AG04449 (cell line): ENCODE results near the gene NLGN2.

Experiments
- CTCF ChIA-PET: fragments of 350-600 bp; formaldehyde crosslinking; extraction: SDS; loops from one replicate; lab custom pipeline; 2021; ENCODE audit warnings: antibody characterized with exemption; lab: Yijun Ruan, JAX
- POLR2A ChIA-PET: fragments of 400-600, 350-600 bp; formaldehyde crosslinking; extraction: SDS; loops from one replicate; lab custom pipeline; 2020; ENCODE audit warnings: antibody characterized with exemption, inconsistent platforms; lab: Yijun Ruan, JAX
- DNase-seq: peaks from one replicate; pipeline ENCODE4 v3.0.0-alpha.2; 2010; ENCODE audit warnings: low read depth, low spot score
- H3K4me3 ChIP-seq: 2 replicates; pipeline ENCODE4 v1.5.1; 2011; ENCODE audit warnings: low read depth, mild to moderate bottlenecking, control low read depth, low read length
- CTCF ChIP-seq: IDR thresholded peaks from one replicate; pipeline ENCODE4 v1.5.1; 2011; ENCODE audit warnings: mild to moderate bottlenecking, moderate library complexity, low read length, control low read depth, inconsistent platforms; ENCODE audit not compliant: insufficient read depth; ENCODE audit errors: missing control alignments

Gene NLGN2

DNA sequence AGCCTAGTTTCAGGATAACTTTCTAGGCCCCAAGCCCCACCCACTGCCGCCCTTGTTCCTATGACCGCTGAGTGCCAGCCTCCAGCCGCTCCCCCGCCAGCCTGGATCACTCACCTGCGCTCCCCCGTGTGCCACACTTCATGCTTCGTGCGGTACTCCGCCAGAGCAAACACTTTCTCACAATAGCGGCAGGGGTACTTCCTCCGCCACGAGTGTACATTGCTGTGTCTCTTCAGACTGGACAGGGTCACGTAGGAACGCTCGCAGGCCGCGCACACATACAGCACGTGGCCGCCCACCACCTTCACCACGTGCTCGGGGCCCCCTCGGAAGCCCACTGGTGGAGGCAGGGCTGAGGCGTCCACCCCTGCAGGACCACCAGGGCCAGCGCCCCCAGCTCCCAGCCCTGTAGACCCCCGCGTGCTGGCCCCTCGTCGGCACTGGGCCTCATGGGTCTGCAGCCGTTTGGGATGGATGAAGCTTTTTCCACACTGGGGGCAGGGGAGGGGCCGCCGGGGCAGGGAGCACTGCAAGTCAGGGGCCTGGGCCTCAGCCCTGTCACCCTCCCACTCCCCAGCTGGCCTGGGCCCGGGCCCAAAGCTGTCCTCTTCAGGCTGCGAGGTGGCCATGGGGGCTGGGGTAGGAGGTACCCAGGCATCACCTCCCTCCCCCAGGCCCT, 58.1 kb downstream of the NLGN2 start:
- no peak for TF ChIP-seq CTCF
- DNase-seq, result no peak
- H3K4me3 ChIP-seq, result no peak overlapping the region
- ChIA-PET CTCF (interaction anchor here (2.8 kb wide), 1 partner anchor 95 kb away, joined by 8 read pairs; the partner anchor contains the start of gene SENP3), POLR2A (interaction anchor here (1.1 to 1.4 kb wide), 2 partner anchors 10 to 11 kb away, joined by 4 to 8 read pairs; no protein-coding TSS in a partner anchor)

- no peak for TF ChIP-seq CTCF
- no peak for DNase-seq
- ChIA-PET POLR2A (interaction anchor here (1.1 to 1.4 kb wide), 2 partner anchors 10 to 11 kb away, joined by 4 to 8 read pairs; no protein-coding TSS in a partner anchor), CTCF (interaction anchor here (1.2 to 2.8 kb wide), 2 partner anchors 9 to 95 kb away, joined by 4 to 8 read pairs; partner anchors contain the start of gene SENP3)
- no peak overlapping the region for H3K4me3 ChIP-seq
These were observed 58.6 kb downstream of the NLGN2 start for GRCh38 chr17:7466318-7466638.

DNA sequence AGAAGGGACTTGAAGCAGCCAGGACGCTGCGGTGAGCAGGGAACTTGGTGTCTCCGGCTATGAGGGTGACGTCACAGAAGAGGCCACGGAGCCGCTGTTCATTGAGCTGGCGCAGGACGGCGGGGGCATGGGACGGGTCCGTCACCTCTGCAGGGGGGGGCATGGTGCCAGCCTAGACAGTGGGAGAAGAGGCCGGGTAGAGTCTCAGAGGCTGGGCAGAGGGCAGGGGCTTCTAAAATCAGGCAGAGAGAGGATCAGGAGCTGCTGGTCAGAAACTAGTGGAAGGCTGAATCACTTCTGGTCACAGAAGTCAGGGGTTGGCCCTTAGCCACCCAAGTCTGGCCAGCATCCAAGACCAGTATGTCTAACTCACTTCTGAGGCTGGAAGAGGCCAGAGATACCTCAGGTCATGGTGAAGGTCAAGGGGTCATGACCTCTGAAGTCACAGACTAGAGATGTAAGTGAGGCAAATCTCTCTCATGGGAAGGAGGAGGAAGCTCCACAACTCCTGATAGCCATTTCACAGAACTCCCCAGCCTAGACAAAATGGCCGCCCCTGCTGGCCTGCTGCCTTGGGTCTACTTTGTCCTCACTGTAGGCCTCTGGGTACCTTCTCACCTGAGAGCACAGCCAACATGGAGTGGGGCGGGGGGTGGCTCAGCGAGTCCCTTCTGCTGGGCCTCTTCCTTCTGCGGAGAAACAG, 59.1 kb downstream of the NLGN2 start:
- CTCF ChIA-PET, result interaction anchor here (0.9 to 2.8 kb wide), 3 partner anchors 9 to 94 kb away, joined by 4 to 8 read pairs (median 4); partner anchors contain the start of gene SENP3

GRCh38 chr17:7467498-7467897, 59.9 kb downstream of the NLGN2 start:
- no peak for DNase-seq
- ChIA-PET POLR2A (interaction anchor here (1.4 kb wide), 1 partner anchor 8 kb away, joined by 4 read pairs; no protein-coding TSS in a partner anchor), CTCF (interaction anchor here (0.9 to 1.2 kb wide), 2 partner anchors 8 to 31 kb away, joined by 4 read pairs; no protein-coding TSS in a partner anchor)
- TF ChIP-seq CTCF, result no peak
- H3K4me3 ChIP-seq, result no peak overlapping the region

More for the DNA sequence above, 59.1 kb downstream of the NLGN2 start:
- TF ChIP-seq CTCF, result no peak
- no peak overlapping the region for H3K4me3 ChIP-seq
- no peak for DNase-seq
- POLR2A ChIA-PET, result interaction anchor here (1.1 to 1.4 kb wide), 2 partner anchors 9 to 12 kb away, joined by 4 to 8 read pairs; no protein-coding TSS in a partner anchor

DNA sequence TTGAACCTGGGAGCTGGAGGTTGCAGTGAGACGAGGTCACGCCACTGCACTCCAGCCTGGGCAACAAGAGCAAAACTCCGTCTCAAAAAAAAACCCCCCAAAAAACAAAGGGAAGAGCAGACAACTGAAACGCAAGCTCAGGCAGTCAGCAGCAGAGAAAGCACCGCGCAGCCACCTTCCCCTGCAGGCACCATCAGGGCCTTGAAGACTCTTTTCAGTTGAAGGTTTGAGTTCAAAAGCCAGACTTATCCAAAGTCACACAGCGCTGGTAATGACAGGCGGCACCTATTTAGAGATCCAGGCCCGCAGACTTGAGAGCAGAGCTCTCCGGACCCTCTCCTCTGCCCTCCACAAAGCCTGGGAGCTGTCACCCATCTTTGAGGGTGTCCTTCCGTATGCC, 60.6 kb downstream of the NLGN2 start:
- no peak for DNase-seq
- no peak overlapping the region for H3K4me3 ChIP-seq
- TF ChIP-seq CTCF, result no peak
- POLR2A ChIA-PET, result no interaction called here
- CTCF ChIA-PET, result no interaction called here
